GM23338 (cell line): ENCODE results near the gene SFN. TPM values are rescaled to one million over a fixed set of nuclear protein-coding genes. Genes with fewer than 3 reads are reported as not detected.

ENCODE experiments used
- ATAC-seq: fragments of 200-7000 bp; cut with Tn5 transposase; 3 replicates; pipeline ENCODE4 v1.9.1; 2020
- DNase-seq: peaks from one replicate; pipeline ENCODE4 v3.0.0-alpha.2; 2015; ENCODE audit warnings: low spot score
- H2AFZ ChIP-seq: fragments of 200-600 bp; sonication (generic); 2 replicates; pipeline ENCODE4 v1.8.0; 2016; ENCODE audit warnings: antibody characterized with exemption, mild to moderate bottlenecking, moderate library complexity
- H3F3A ChIP-seq: fragments of 200-600 bp; sonication (generic); replicated peaks from 2 replicates; pipeline ENCODE4 v1.8.0; 2017; ENCODE audit warnings: antibody characterized with exemption, mixed run types, low read depth
- H3K27ac ChIP-seq: fragments of 200-600 bp; sonication (generic); 2 replicates; pipeline ENCODE4 v1.6.1; 2016; ENCODE audit warnings: low read depth
- H3K27me3 ChIP-seq: fragments of 200-600 bp; sonication (generic); 2 replicates; pipeline ENCODE4 v1.8.0; 2016; ENCODE audit warnings: mild to moderate bottlenecking, mixed run types, moderate library complexity; ENCODE audit not compliant: insufficient read depth
- H3K36me3 ChIP-seq: fragments of 200-600 bp; sonication (generic); 2 replicates; pipeline ENCODE4 v1.8.0; 2016; ENCODE audit warnings: mild to moderate bottlenecking; ENCODE audit not compliant: insufficient read depth
- H3K4me1 ChIP-seq: fragments of 200-600 bp; sonication (generic); 2 replicates; pipeline ENCODE4 v1.8.0; 2016; ENCODE audit warnings: mild to moderate bottlenecking, moderate library complexity; ENCODE audit not compliant: insufficient read depth
- H3K4me2 ChIP-seq: fragments of 200-600 bp; sonication (generic); 2 replicates; pipeline ENCODE4 v1.7.1; 2017; ENCODE audit warnings: mixed run types
- H3K4me3 ChIP-seq: fragments of 200-600 bp; sonication (generic); 2 replicates; pipeline ENCODE4 v1.6.1; 2016; ENCODE audit warnings: mixed run types
- H3K79me2 ChIP-seq: fragments of 200-600 bp; sonication (generic); replicated peaks from 2 replicates; pipeline ENCODE4 v1.8.0; 2017; ENCODE audit warnings: mild to moderate bottlenecking; ENCODE audit not compliant: insufficient read depth
- H3K9me2 ChIP-seq: fragments of 200-600 bp; sonication (generic); 2 replicates; pipeline ENCODE4 v1.8.0; 2017; ENCODE audit not compliant: insufficient read depth
- H4K20me1 ChIP-seq: fragments of 200-600 bp; sonication (generic); replicated peaks from 2 replicates; pipeline ENCODE4 v1.8.0; 2017; ENCODE audit warnings: mild to moderate bottlenecking; ENCODE audit not compliant: insufficient read depth
- H3K27ac Mint-ChIP-seq: 2 replicates; pipeline ENCODE4 v1.8.0; 2020; ENCODE audit warnings: inconsistent platforms, mild to moderate bottlenecking, moderate library complexity, mixed read lengths
- H3K27me3 Mint-ChIP-seq: 3 replicates; pipeline ENCODE4 v1.8.0; 2022; ENCODE audit warnings: low read depth, mild to moderate bottlenecking, moderate library complexity, mixed read lengths, inconsistent platforms; ENCODE audit not compliant: insufficient read depth, poor library complexity
- H3K36me3 Mint-ChIP-seq: 3 replicates; pipeline ENCODE4 v1.8.0; 2021; ENCODE audit warnings: low read depth, mild to moderate bottlenecking, inconsistent platforms, moderate library complexity, mixed read lengths
- H3K4me1 Mint-ChIP-seq: 3 replicates; pipeline ENCODE4 v1.8.0; 2020; ENCODE audit warnings: mild to moderate bottlenecking, inconsistent platforms, mixed read lengths
- H3K4me3 Mint-ChIP-seq: 3 replicates; pipeline ENCODE4 v1.8.0; 2021; ENCODE audit warnings: moderate library complexity, mild to moderate bottlenecking, inconsistent platforms, mixed read lengths
- H3K9me3 Mint-ChIP-seq: 3 replicates; pipeline ENCODE4 v1.8.0; 2020; ENCODE audit warnings: moderate library complexity, mild to moderate bottlenecking, inconsistent platforms, mixed read lengths
- CREB1 ChIP-seq: fragments of 250-450 bp; sonication (Bioruptor Pico); IDR thresholded peaks from 2 replicates; pipeline ENCODE4 v1.5.0; 2020; ENCODE audit warnings: low read depth, mild to moderate bottlenecking, moderate library complexity
- ETS1 ChIP-seq: IDR thresholded peaks from 2 replicates; pipeline ENCODE4 v1.6.1; 2016; ENCODE audit warnings: antibody characterized with exemption
- EZH2 ChIP-seq: fragments of 200-600 bp; sonication (generic); IDR thresholded peaks from one replicate; pipeline ENCODE4 v1.8.0; 2017; ENCODE audit warnings: antibody characterized with exemption, mild to moderate bottlenecking, low read depth; ENCODE audit not compliant: unreplicated experiment
- EZH2phosphoT487 ChIP-seq: fragments of 200-600 bp; sonication (generic); IDR thresholded peaks from one replicate; pipeline ENCODE4 v1.8.1; 2018; ENCODE audit warnings: antibody characterized with exemption; ENCODE audit not compliant: unreplicated experiment
- JUNB ChIP-seq: IDR thresholded peaks from one replicate; pipeline ENCODE4 v1.6.1; 2016; ENCODE audit warnings: antibody characterized with exemption; ENCODE audit not compliant: unreplicated experiment
- NANOG ChIP-seq: IDR thresholded peaks from 2 replicates; pipeline ENCODE4 v1.6.1; 2016; ENCODE audit warnings: antibody characterized with exemption, borderline replicate concordance
- POLR2AphosphoS5 ChIP-seq: IDR thresholded peaks from 2 replicates; pipeline ENCODE4 v1.6.1; 2016; ENCODE audit warnings: antibody characterized with exemption, low read depth
- STAT1 ChIP-seq: IDR thresholded peaks from one replicate; pipeline ENCODE4 v1.6.1; 2016; ENCODE audit warnings: antibody characterized with exemption; ENCODE audit not compliant: unreplicated experiment
- ZNF114 ChIP-seq: fragments of 250-450 bp; sonication (Bioruptor Pico); IDR thresholded peaks from 2 replicates; pipeline ENCODE4 v1.5.0; 2020; ENCODE audit warnings: mild to moderate bottlenecking, moderate library complexity
- ZNF331 ChIP-seq: fragments of 250-450 bp; sonication (Bioruptor Pico); IDR thresholded peaks from 2 replicates; pipeline ENCODE4 v1.5.0; 2020; ENCODE audit warnings: low read depth, mild to moderate bottlenecking, moderate library complexity
- ZNF462 ChIP-seq: fragments of 250-450 bp; sonication (Bioruptor Pico); IDR thresholded peaks from 2 replicates; pipeline ENCODE4 v1.5.0; 2020; ENCODE audit warnings: mild to moderate bottlenecking, moderate library complexity
- polyA plus RNA-seq: library from polyadenylated mRNA; unstranded; fragments of >200 nt; fragmentation: Nextera tagmentation; extraction: Ambion mirVana; gene quantifications from 2 replicates; pipeline ENCODE4 v1.2.1, GENCODE V29; 2016
- total RNA-seq: library from RNA; depleted of rRNA; stranded (reverse); fragments of >200 nt; shearing (Covaris generic); gene quantifications from 2 replicates; pipeline ENCODE4 v1.2.3, GENCODE V29; 2014
- TF ChIP-seq, protein P1 (sequence below), 2 experiments: fragments of 200-600 bp in 1 of 2; sonication (generic) in 1 of 2; conservative IDR thresholded peaks; 2 replicates each; pipeline versions ENCODE4 v1.5.1 to v1.6.1; 2016 to 2017; ENCODE audit warnings: antibody characterized with exemption in 2 of 2, low read depth in 2 of 2, mild to moderate bottlenecking in 2 of 2, moderate library complexity in 1 of 2
- TF ChIP-seq, protein P2 (sequence below): IDR thresholded peaks from one replicate; pipeline ENCODE4 v1.6.1; 2018; ENCODE audit warnings: antibody characterized with exemption; ENCODE audit not compliant: unreplicated experiment

SFN gene
- total and polyA plus RNA-seq, 2 experiments from 2014 or later: 1.8 to 2.6 TPM

DNA sequence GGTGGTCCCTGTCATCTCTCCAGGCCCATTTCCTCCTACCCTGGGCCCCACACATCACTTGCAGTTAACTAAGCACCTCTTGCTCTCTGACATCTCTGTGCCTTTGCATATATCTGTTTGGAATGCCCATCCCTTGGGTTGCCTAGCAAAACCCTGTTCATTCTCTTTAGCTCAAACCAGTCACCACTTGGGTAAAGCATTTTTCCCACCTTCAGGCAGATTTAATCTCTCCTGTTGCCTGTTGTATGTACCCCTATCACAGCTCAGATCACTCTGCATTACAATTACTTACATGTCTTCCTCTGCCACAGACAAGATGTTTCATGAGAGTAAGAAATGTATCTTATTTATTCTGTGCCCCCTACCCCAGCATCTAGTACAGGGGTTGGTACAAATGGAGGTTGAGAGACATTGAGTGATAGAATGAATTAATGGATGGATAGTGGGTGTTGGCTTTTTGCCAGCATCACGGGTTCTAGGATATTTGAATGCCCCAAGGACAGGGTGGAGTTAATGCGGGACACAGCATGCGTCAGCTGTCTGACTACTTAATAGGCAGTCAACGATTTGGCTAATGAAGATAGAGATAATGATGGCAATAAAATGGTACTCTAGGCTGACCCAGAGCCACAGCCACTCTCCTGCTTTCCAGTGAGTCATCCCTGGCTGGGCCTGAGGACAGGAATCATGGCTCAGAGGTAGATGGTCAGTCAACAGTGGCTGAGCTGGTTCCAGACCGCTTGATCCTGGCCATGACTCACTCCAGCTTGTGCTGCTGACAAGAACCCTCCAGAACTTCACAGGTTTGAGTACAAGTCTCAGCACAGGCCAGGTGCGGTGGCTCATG, 44.3 kb downstream of the SFN start:
- Mint-ChIP-seq H3K4me3 (no peak overlapping the region), H3K36me3 (no peaks in the 10 kb centered on the region), H3K4me1 (no peaks in the 10 kb centered on the region; the same call in 2 of the 3 replicates), H3K27me3 (peaks cover 8% of the 10 kb centered on the region), H3K27ac (no peak overlapping the region), H3K9me3 (no peaks in the 10 kb centered on the region)
- no peaks in the 10 kb centered on the region for H4K20me1 ChIP-seq
- no peak for TF ChIP-seq STAT1
- TF ChIP-seq ETS1: no peak
- TF ChIP-seq NANOG: no peak
- no peak for TF ChIP-seq POLR2AphosphoS5
- no peak for TF ChIP-seq JUNB
- TF ChIP-seq, protein P1, sequence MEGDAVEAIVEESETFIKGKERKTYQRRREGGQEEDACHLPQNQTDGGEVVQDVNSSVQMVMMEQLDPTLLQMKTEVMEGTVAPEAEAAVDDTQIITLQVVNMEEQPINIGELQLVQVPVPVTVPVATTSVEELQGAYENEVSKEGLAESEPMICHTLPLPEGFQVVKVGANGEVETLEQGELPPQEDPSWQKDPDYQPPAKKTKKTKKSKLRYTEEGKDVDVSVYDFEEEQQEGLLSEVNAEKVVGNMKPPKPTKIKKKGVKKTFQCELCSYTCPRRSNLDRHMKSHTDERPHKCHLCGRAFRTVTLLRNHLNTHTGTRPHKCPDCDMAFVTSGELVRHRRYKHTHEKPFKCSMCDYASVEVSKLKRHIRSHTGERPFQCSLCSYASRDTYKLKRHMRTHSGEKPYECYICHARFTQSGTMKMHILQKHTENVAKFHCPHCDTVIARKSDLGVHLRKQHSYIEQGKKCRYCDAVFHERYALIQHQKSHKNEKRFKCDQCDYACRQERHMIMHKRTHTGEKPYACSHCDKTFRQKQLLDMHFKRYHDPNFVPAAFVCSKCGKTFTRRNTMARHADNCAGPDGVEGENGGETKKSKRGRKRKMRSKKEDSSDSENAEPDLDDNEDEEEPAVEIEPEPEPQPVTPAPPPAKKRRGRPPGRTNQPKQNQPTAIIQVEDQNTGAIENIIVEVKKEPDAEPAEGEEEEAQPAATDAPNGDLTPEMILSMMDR (conservative IDR thresholded peaks at IDR 0.05; ENCODE audit: low read depth in 2 of 2): no peak
- TF ChIP-seq ZNF462: no peak
- no peak for TF ChIP-seq EZH2
- no peak for TF ChIP-seq CREB1 (CRISPR knock-in tag)
- no peak for TF ChIP-seq ZNF331 (CRISPR knock-in tag)
- no peak for TF ChIP-seq ZNF114 (CRISPR knock-in tag)
- TF ChIP-seq EZH2phosphoT487: no peak
- TF ChIP-seq, protein P2, sequence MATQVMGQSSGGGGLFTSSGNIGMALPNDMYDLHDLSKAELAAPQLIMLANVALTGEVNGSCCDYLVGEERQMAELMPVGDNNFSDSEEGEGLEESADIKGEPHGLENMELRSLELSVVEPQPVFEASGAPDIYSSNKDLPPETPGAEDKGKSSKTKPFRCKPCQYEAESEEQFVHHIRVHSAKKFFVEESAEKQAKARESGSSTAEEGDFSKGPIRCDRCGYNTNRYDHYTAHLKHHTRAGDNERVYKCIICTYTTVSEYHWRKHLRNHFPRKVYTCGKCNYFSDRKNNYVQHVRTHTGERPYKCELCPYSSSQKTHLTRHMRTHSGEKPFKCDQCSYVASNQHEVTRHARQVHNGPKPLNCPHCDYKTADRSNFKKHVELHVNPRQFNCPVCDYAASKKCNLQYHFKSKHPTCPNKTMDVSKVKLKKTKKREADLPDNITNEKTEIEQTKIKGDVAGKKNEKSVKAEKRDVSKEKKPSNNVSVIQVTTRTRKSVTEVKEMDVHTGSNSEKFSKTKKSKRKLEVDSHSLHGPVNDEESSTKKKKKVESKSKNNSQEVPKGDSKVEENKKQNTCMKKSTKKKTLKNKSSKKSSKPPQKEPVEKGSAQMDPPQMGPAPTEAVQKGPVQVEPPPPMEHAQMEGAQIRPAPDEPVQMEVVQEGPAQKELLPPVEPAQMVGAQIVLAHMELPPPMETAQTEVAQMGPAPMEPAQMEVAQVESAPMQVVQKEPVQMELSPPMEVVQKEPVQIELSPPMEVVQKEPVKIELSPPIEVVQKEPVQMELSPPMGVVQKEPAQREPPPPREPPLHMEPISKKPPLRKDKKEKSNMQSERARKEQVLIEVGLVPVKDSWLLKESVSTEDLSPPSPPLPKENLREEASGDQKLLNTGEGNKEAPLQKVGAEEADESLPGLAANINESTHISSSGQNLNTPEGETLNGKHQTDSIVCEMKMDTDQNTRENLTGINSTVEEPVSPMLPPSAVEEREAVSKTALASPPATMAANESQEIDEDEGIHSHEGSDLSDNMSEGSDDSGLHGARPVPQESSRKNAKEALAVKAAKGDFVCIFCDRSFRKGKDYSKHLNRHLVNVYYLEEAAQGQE: no peak
- H3K4me2 ChIP-seq: no peak overlapping the region
- no peaks in the 10 kb centered on the region for H3K4me1 ChIP-seq
- no peaks in the 10 kb centered on the region for H3K9me2 ChIP-seq
- no peak overlapping the region for H2AFZ ChIP-seq
- no peaks in the 10 kb centered on the region for H3K27me3 ChIP-seq
- H3K27ac ChIP-seq: no peak overlapping the region
- no peak for ATAC-seq
- H3K36me3 ChIP-seq: no peaks in the 10 kb centered on the region
- no peaks in the 10 kb centered on the region for H3F3A ChIP-seq
- no peaks in the 10 kb centered on the region for H3K79me2 ChIP-seq
- no peak overlapping the region for H3K4me3 ChIP-seq
- no peak for DNase-seq
